Measurements from ENCODE around the gene LRRC4C. TPM values are rescaled to one million over a fixed set of nuclear protein-coding genes. Genes with fewer than 3 reads are reported as not detected.

The LRRC4C gene
- total RNA-seq, 1 donor from 2014 or later = 2.2 TPM

GRCh38 chr11:40273192-40273732 is 1186.2 kb downstream of the LRRC4C start:
- DNase-seq (no peak), ATAC-seq (no peak)
- intact Hi-C loops (cut with DNase I) = no loop called here
- no peak overlapping the region for H3K4me3 ChIP-seq
- H3K27ac ChIP-seq = no peak overlapping the region
- no peaks in the 10 kb centered on the region for H3K27me3 ChIP-seq
- no peaks in the 10 kb centered on the region for H3K9me3 ChIP-seq
- TF ChIP-seq CTCF (IDR thresholded peaks at IDR 0.05) = no peak
- no peaks in the 10 kb centered on the region for H3K36me3 ChIP-seq
- H3K4me1 ChIP-seq = peaks cover 7% of the 10 kb centered on the region

DNA sequence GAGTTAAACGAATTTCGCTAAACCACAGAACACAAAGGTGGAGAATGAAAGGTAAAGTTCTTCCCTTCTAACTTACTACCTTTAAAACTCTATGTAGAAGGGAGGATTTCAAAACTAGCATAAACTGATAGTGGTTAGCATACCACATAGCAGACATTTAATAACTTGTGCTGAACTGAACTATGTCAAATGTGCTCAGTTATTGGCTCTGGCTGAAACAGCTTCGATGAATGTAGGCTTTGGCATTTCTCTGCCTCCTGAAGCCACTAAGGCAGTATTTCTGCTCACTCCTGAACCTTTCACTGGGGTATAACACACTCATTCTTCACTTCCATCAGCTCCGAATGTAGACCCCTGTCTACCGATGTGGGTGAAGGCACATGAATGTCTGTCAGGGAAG is 1188.1 kb downstream of the LRRC4C start:
- Histone ChIP-seq H3K27ac (no peak overlapping the region), H3K4me1 (peaks cover 7% of the 10 kb centered on the region), H3K36me3 (no peaks in the 10 kb centered on the region), H3K4me3 (no peak overlapping the region), H3K27me3 (no peaks in the 10 kb centered on the region), H3K9me3 (no peaks in the 10 kb centered on the region)
- DNase-seq = no peak
- no peak for ATAC-seq
- no peak for TF ChIP-seq CTCF (IDR thresholded peaks at IDR 0.05)
- intact Hi-C loops (cut with DNase I) = no loop called here

- Histone ChIP-seq H3K9me3 (no peaks in the 10 kb centered on the region), H3K36me3 (no peaks in the 10 kb centered on the region), H3K4me1 (peaks cover 5% of the 10 kb centered on the region), H3K27ac (no peak overlapping the region), H3K4me3 (no peak overlapping the region), H3K27me3 (no peaks in the 10 kb centered on the region)
- no peak for DNase-seq
- ATAC-seq = no peak
- TF ChIP-seq CTCF (IDR thresholded peaks at IDR 0.05) = no peak
- intact Hi-C loops (cut with DNase I) = no loop called here
Measured at GRCh38 chr11:40269865-40270264, 1189.6 kb downstream of the LRRC4C start.

- Histone ChIP-seq H3K9me3 (no peaks in the 10 kb centered on the region), H3K4me3 (no peak overlapping the region), H3K36me3 (no peaks in the 10 kb centered on the region), H3K27me3 (no peaks in the 10 kb centered on the region), H3K27ac (no peak overlapping the region), H3K4me1 (no peaks in the 10 kb centered on the region)
- no peak for ATAC-seq
- no peak for TF ChIP-seq CTCF (IDR thresholded peaks at IDR 0.05)
- intact Hi-C loops (cut with DNase I) = no loop called here
- DNase-seq = no peak
Measured at GRCh38 chr11:40268551-40268950, 1190.9 kb downstream of the LRRC4C start.

GRCh38 chr11:40255457-40255856 is 1204.0 kb downstream of the LRRC4C start:
- ATAC-seq = no peak

More at GRCh38 chr11:40255457-40255856, 1204.0 kb downstream of the LRRC4C start:
- no peaks in the 10 kb centered on the region for H3K27me3 ChIP-seq
- DNase-seq = no peak
- no peaks in the 10 kb centered on the region for H3K4me1 ChIP-seq
- no peaks in the 10 kb centered on the region for H3K36me3 ChIP-seq
- H3K9me3 ChIP-seq = no peaks in the 10 kb centered on the region
- H3K4me3 ChIP-seq = no peak overlapping the region
- intact Hi-C loops (cut with DNase I) = no loop called here
- TF ChIP-seq CTCF (IDR thresholded peaks at IDR 0.05) = no peak
- no peak overlapping the region for H3K27ac ChIP-seq

Measured in upper lobe of right lung (tissue), 1 donor.